Sigmoid colon (tissue), 7 donors: ENCODE measurements around the gene FDPS. TPM values are rescaled to one million over a fixed set of nuclear protein-coding genes. Genes with fewer than 3 reads are reported as not detected.

Experiments
- polyA plus RNA-seq, 3 donors: library from polyadenylated mRNA; stranded (reverse); fragments of 200-250 nt; gene quantifications; one replicate each; pipeline ENCODE4 v1.2.3, GENCODE V29; 2013
- small RNA-seq, 3 donors: library from RNA; depleted of rRNA; stranded (forward); fragments of <200 nt; gene quantifications; one replicate each; pipeline ENCODE3, GENCODE V24; 2016
- total RNA-seq, 4 donors: library from RNA; depleted of rRNA; stranded (reverse); fragments of >200 nt; gene quantifications; one replicate each; pipeline ENCODE4 v1.1.0, GENCODE V29; 2016
- donor health status: healthy with polysubstance abuse.
- donor health status: Bipolar disorder and iron deficiency.
- donor health status: healthy.

FDPS gene
- total and polyA plus RNA-seq, 7 donors, result 73.7 to 570 (median 96.8) TPM

Small RNAs within 50 kb of the gene (small RNA-seq; reads per million reads assigned to genes)
- 0 reads per million in 3 donors for gene RNU6-106P

Other genes with a start within 250 kb of the FDPS start
- gene EFNA4, start 245.1 kb upstream of the FDPS start, total RNA-seq, result 1 to 10 TPM; 1.6 to 5.0 (median 3.1) TPM
- gene EFNA4, start 245.1 kb upstream of the FDPS start, polyA plus RNA-seq, result 10 to 100 TPM; 10.2 to 22.2 (median 12.0) TPM
- 1 to 10 TPM in 3 of 4 donors, under 1 TPM in 1; 0.27 to 3.0 (median 1.9) TPM for gene EFNA3, start 230.0 kb upstream of the FDPS start, total RNA-seq
- 1 to 10 TPM; 8.4 to 9.0 (median 8.5) TPM for gene EFNA3, start 230.0 kb upstream of the FDPS start, polyA plus RNA-seq
- 10 to 100 TPM; 15.5 to 22.5 (median 16.4) TPM for gene EFNA1, start 181.0 kb upstream of the FDPS start, total RNA-seq
- 100 to 1,000 TPM in 1 of 3 donors, 10 to 100 TPM in 2; 34.7 to 112 (median 48.1) TPM for gene EFNA1, start 181.0 kb upstream of the FDPS start, polyA plus RNA-seq
- 10 to 100 TPM in 3 of 4 donors, 1 to 10 TPM in 1; 8.0 to 21.4 (median 14.0) TPM for gene SLC50A1, start 173.0 kb upstream of the FDPS start, total RNA-seq
- gene SLC50A1, start 173.0 kb upstream of the FDPS start, polyA plus RNA-seq, result 100 to 1,000 TPM in 1 of 3 donors, 10 to 100 TPM in 2; 46.8 to 151 (median 77.4) TPM
- 100 to 1,000 TPM in 3 of 4 donors, 10 to 100 TPM in 1; 29.2 to 144 (median 127) TPM for gene DPM3, start 168.3 kb upstream of the FDPS start, total RNA-seq
- gene DPM3, start 168.3 kb upstream of the FDPS start, polyA plus RNA-seq, result 100 to 1,000 TPM; 143 to 220 (median 196) TPM
- 100 to 1,000 TPM in 3 of 4 donors, 10 to 100 TPM in 1; 72.9 to 119 (median 110) TPM for gene KRTCAP2, start 135.6 kb upstream of the FDPS start, total RNA-seq
- gene KRTCAP2, start 135.6 kb upstream of the FDPS start, polyA plus RNA-seq, result 100 to 1,000 TPM in 2 of 3 donors, 10 to 100 TPM in 1; 74.2 to 245 (median 114) TPM
- gene TRIM46, start 135.0 kb upstream of the FDPS start, total RNA-seq, result 1 to 10 TPM in 1 of 4 donors, under 1 TPM in 3; 0.16 to 3.0 (median 0.52) TPM
- under 1 TPM in 2 of 3 donors, not detected in 1; 0.60 to 0.92 TPM for gene TRIM46, start 135.0 kb upstream of the FDPS start, polyA plus RNA-seq
- gene THBS3, start 101.0 kb upstream of the FDPS start, total RNA-seq, result 10 to 100 TPM in 3 of 4 donors, 1 to 10 TPM in 1; 9.6 to 43.5 (median 18.5) TPM
- 10 to 100 TPM in 1 of 3 donors, 1 to 10 TPM in 2; 3.5 to 13.4 (median 6.0) TPM for gene THBS3, start 101.0 kb upstream of the FDPS start, polyA plus RNA-seq
- 10 to 100 TPM; 15.5 to 29.8 (median 27.7) TPM for gene MTX1, start 100.2 kb upstream of the FDPS start, total RNA-seq
- 10 to 100 TPM; 51.7 to 69.7 (median 53.2) TPM for gene MTX1, start 100.2 kb upstream of the FDPS start, polyA plus RNA-seq
- 10 to 100 TPM; 11.8 to 44.0 (median 16.0) TPM for gene ENTREP3, start 53.4 kb upstream of the FDPS start, total RNA-seq
- 10 to 100 TPM in 1 of 3 donors, 1 to 10 TPM in 2; 5.4 to 17.6 (median 6.5) TPM for gene ENTREP3, start 53.4 kb upstream of the FDPS start, polyA plus RNA-seq
- gene SCAMP3, start 46.5 kb upstream of the FDPS start, total RNA-seq, result 10 to 100 TPM; 25.1 to 45.3 (median 36.5) TPM
- 10 to 100 TPM; 11.6 to 56.4 (median 22.8) TPM for gene SCAMP3, start 46.5 kb upstream of the FDPS start, polyA plus RNA-seq
- gene CLK2, start 35.4 kb upstream of the FDPS start, total RNA-seq, result 10 to 100 TPM; 21.4 to 33.2 (median 25.3) TPM
- 10 to 100 TPM in 2 of 3 donors, 1 to 10 TPM in 1; 7.2 to 45.9 (median 14.4) TPM for gene CLK2, start 35.4 kb upstream of the FDPS start, polyA plus RNA-seq
- 1 to 10 TPM; 1.2 to 5.5 (median 2.3) TPM for gene HCN3, start 31.4 kb upstream of the FDPS start, total RNA-seq
- 1 to 10 TPM in 2 of 3 donors, under 1 TPM in 1; 0.69 to 8.6 (median 1.2) TPM for gene HCN3, start 31.4 kb upstream of the FDPS start, polyA plus RNA-seq
- gene PKLR, start 7.4 kb upstream of the FDPS start, total RNA-seq, result not detected
- gene PKLR, start 7.4 kb upstream of the FDPS start, polyA plus RNA-seq, result under 1 TPM; under 0.01 to 0.69 (median 0.38) TPM
- 10 to 100 TPM; 12.5 to 27.4 (median 16.0) TPM for gene RUSC1, start 12.0 kb downstream of the FDPS start, total RNA-seq
- 10 to 100 TPM; 48.3 to 76.3 (median 67.7) TPM for gene RUSC1, start 12.0 kb downstream of the FDPS start, polyA plus RNA-seq